IMR-90 (cell line): ENCODE measurements around the gene SHROOM3. TPM values are rescaled to one million over a fixed set of nuclear protein-coding genes. Genes with fewer than 3 reads are reported as not detected.
A peak's percentile ranks its signal among the peaks of the same experiment; 100 is the strongest.

Experiments
- ATAC-seq: fragments of 200-7000 bp; cut with Tn5 transposase; 2 replicates; pipeline ENCODE4 v1.9.1; 2020; ENCODE audit warnings: low read depth, mild to moderate bottlenecking, moderate library complexity
- BruUV-seq: library from RNA; stranded (reverse); fragments of 400-500 nt; replicated peaks from 2 replicates; lab custom pipeline; 2021; lab: Mats Ljungman, UMichigan
- CTCF ChIA-PET: fragments of 300-600 bp; formaldehyde crosslinking; extraction: SDS; loops from one replicate; lab custom pipeline; 2021; ENCODE audit warnings: antibody characterized with exemption; lab: Yijun Ruan, JAX
- POLR2A ChIA-PET: fragments of 300-600 bp; sonication (Branson Sonifier 250); formaldehyde crosslinking; loops from one replicate; lab custom pipeline; 2022; ENCODE audit warnings: antibody characterized with exemption; ENCODE audit not compliant: unreplicated experiment; lab: Charles Lee
- DNase-seq: peaks from one replicate; pipeline ENCODE4 v3.0.0; 2013
- H2AFZ ChIP-seq: replicated peaks from 2 replicates; pipeline ENCODE3; 2013; ENCODE audit warnings: low read length, mild to moderate bottlenecking; ENCODE audit not compliant: poor library complexity
- H2AK5ac ChIP-seq: 2 replicates; pipeline ENCODE4 v1.6.1; 2013; ENCODE audit warnings: low read depth, low read length, inconsistent platforms
- H2AK9ac ChIP-seq: replicated peaks from 2 replicates; pipeline ENCODE3; 2013; ENCODE audit warnings: mild to moderate bottlenecking, low read depth, low read length, moderate library complexity; ENCODE audit not compliant: poor library complexity
- H2BK120ac ChIP-seq: 2 replicates; pipeline ENCODE4 v1.6.1; 2013; ENCODE audit warnings: low read depth, low read length, inconsistent platforms
- H2BK15ac ChIP-seq: 3 replicates; pipeline ENCODE4 v1.6.1; 2013; ENCODE audit warnings: low read depth, low read length, inconsistent platforms
- H2BK20ac ChIP-seq: 2 replicates; pipeline ENCODE4 v1.6.1; 2013; ENCODE audit warnings: low read depth, mild to moderate bottlenecking, inconsistent platforms, low read length, moderate library complexity
- H2BK5ac ChIP-seq: 2 replicates; pipeline ENCODE4 v1.6.1; 2013; ENCODE audit warnings: mild to moderate bottlenecking, low read depth, low read length, inconsistent platforms; ENCODE audit not compliant: poor library complexity, severe bottlenecking
- H3K14ac ChIP-seq: replicated peaks from 2 replicates; pipeline ENCODE4 v1.6.1; 2013; ENCODE audit warnings: low read depth, low read length, inconsistent platforms
- H3K18ac ChIP-seq: 2 replicates; pipeline ENCODE4 v1.6.1; 2013; ENCODE audit warnings: low read depth, low read length, control low read depth
- H3K23ac ChIP-seq: 2 replicates; pipeline ENCODE4 v1.6.1; 2013; ENCODE audit warnings: low read depth, low read length, inconsistent platforms
- H3K27ac ChIP-seq: 2 replicates; pipeline ENCODE4 v1.5.1; 2013; ENCODE audit warnings: mild to moderate bottlenecking, control low read depth, low read length; ENCODE audit not compliant: insufficient read depth
- H3K27me3 ChIP-seq: 2 replicates; pipeline ENCODE4 v1.6.1; 2013; ENCODE audit warnings: low read length; ENCODE audit not compliant: control insufficient read depth, insufficient read depth
- H3K36me3 ChIP-seq: 2 replicates; pipeline ENCODE4 v1.6.1; 2013; ENCODE audit warnings: low read length, mixed read lengths; ENCODE audit not compliant: control insufficient read depth, insufficient read depth
- H3K4ac ChIP-seq: 2 replicates; pipeline ENCODE4 v1.6.1; 2013; ENCODE audit warnings: low read depth, low read length, inconsistent platforms
- H3K4me1 ChIP-seq: 2 replicates; pipeline ENCODE4 v1.6.1; 2013; ENCODE audit warnings: low read length, mixed read lengths; ENCODE audit not compliant: control insufficient read depth, insufficient read depth
- H3K4me2 ChIP-seq: 2 replicates; pipeline ENCODE4 v1.6.1; 2013; ENCODE audit warnings: low read depth, mild to moderate bottlenecking, control low read depth, low read length, moderate library complexity
- H3K4me3 ChIP-seq: 2 replicates; pipeline ENCODE4 v1.5.1; 2013; ENCODE audit warnings: low read depth, mild to moderate bottlenecking, control low read depth, low read length, moderate library complexity; ENCODE audit not compliant: insufficient read depth
- H3K56ac ChIP-seq: 2 replicates; pipeline ENCODE4 v1.6.1; 2013; ENCODE audit warnings: low read length, inconsistent platforms; ENCODE audit not compliant: insufficient read depth; ENCODE audit errors: extremely low read depth
- H3K79me1 ChIP-seq, 2 experiments: 2 replicates each; pipeline ENCODE4 v1.6.1; 2013; ENCODE audit warnings: low read length in 2 of 2, inconsistent platforms in 1 of 2, low read depth in 1 of 2
- H3K9ac ChIP-seq: 2 replicates; pipeline ENCODE4 v1.6.1; 2013; ENCODE audit warnings: low read depth, low read length, control low read depth
- H3K9me1 ChIP-seq: 2 replicates; pipeline ENCODE4 v1.6.1; 2013; ENCODE audit warnings: low read length, inconsistent platforms; ENCODE audit not compliant: insufficient read depth
- H3K9me3 ChIP-seq: 2 replicates; pipeline ENCODE4 v1.6.1; 2013; ENCODE audit warnings: low read length; ENCODE audit not compliant: control insufficient read depth, insufficient read depth
- H4K20me1 ChIP-seq: 2 replicates; pipeline ENCODE4 v1.6.1; 2013; ENCODE audit warnings: low read length, inconsistent platforms; ENCODE audit not compliant: insufficient read depth
- H4K5ac ChIP-seq: 2 replicates; pipeline ENCODE4 v1.6.1; 2013; ENCODE audit warnings: mild to moderate bottlenecking, low read depth, low read length, control low read depth
- H4K8ac ChIP-seq, 2 experiments: 2 replicates each; pipeline ENCODE4 v1.6.1; 2013; ENCODE audit warnings: low read depth in 2 of 2, low read length in 2 of 2, control low read depth in 1 of 2, inconsistent platforms in 1 of 2
- H4K91ac ChIP-seq: 2 replicates; pipeline ENCODE4 v1.6.1; 2013; ENCODE audit warnings: low read depth, low read length, inconsistent platforms; ENCODE audit not compliant: insufficient read depth
- BHLHE40 ChIP-seq: fragments of 150-350 bp; IDR thresholded peaks from 2 replicates; pipeline ENCODE4 v1.6.1; 2016; ENCODE audit warnings: mild to moderate bottlenecking, low read depth, low read length
- CEBPB ChIP-seq: IDR thresholded peaks from 2 replicates; pipeline ENCODE4 v1.6.1; 2012; ENCODE audit warnings: low read depth, low read length, improper control_type of control experiment
- CHD1 ChIP-seq: IDR thresholded peaks from 2 replicates; pipeline ENCODE4 v1.6.1; 2012; ENCODE audit warnings: low read depth, low read length, improper control_type of control experiment
- CTCF ChIP-seq: conservative IDR thresholded peaks from 2 replicates; pipeline ENCODE4 v1.5.1; 2012; ENCODE audit warnings: mild to moderate bottlenecking, low read depth, low read length, improper control_type of control experiment
- ELK1 ChIP-seq: fragments of 150-350 bp; IDR thresholded peaks from 2 replicates; pipeline ENCODE4 v1.6.1; 2016; ENCODE audit warnings: low read depth, mild to moderate bottlenecking, low read length, moderate library complexity, borderline replicate concordance
- FOS ChIP-seq: fragments of 150-350 bp; IDR thresholded peaks from 2 replicates; pipeline ENCODE4 v1.6.1; 2016; ENCODE audit warnings: low read depth, low read length
- MAFK ChIP-seq: IDR thresholded peaks from 2 replicates; pipeline ENCODE4 v1.6.1; 2012; ENCODE audit warnings: low read depth, low read length, improper control_type of control experiment
- MAZ ChIP-seq: IDR thresholded peaks from 2 replicates; pipeline ENCODE4 v1.6.1; 2012; ENCODE audit warnings: low read depth, mild to moderate bottlenecking, low read length, improper control_type of control experiment, moderate library complexity, borderline replicate concordance
- MXI1 ChIP-seq: IDR thresholded peaks from 2 replicates; pipeline ENCODE4 v1.6.1; 2012; ENCODE audit warnings: low read depth, mild to moderate bottlenecking, low read length, moderate library complexity, borderline replicate concordance
- NFE2L2 ChIP-seq: fragments of 150-350 bp; IDR thresholded peaks from 2 replicates; pipeline ENCODE4 v1.6.1; 2016; ENCODE audit warnings: low read depth, mild to moderate bottlenecking, low read length
- POLR2A ChIP-seq: IDR thresholded peaks from 2 replicates; pipeline ENCODE4 v1.6.1; 2012; ENCODE audit warnings: mild to moderate bottlenecking, low read depth, low read length
- RAD21 ChIP-seq: IDR thresholded peaks from 2 replicates; pipeline ENCODE4 v1.6.1; 2012; ENCODE audit warnings: low read length, improper control_type of control experiment
- RCOR1 ChIP-seq: IDR thresholded peaks from 2 replicates; pipeline ENCODE4 v1.6.1; 2012; ENCODE audit warnings: mild to moderate bottlenecking, low read length, improper control_type of control experiment; ENCODE audit not compliant: insufficient replicate concordance
- RFX5 ChIP-seq: IDR thresholded peaks from 2 replicates; pipeline ENCODE4 v1.8.0; 2012; ENCODE audit warnings: low read depth, mild to moderate bottlenecking, low read length, moderate library complexity
- SMC3 ChIP-seq: fragments of 150-350 bp; IDR thresholded peaks from 2 replicates; pipeline ENCODE4 v1.6.1; 2016; ENCODE audit warnings: low read depth, mild to moderate bottlenecking, antibody characterized with exemption, low read length, moderate library complexity
- USF2 ChIP-seq: fragments of 150-350 bp; IDR thresholded peaks from 2 replicates; pipeline ENCODE4 v1.6.1; 2017; ENCODE audit warnings: mild to moderate bottlenecking, antibody characterized with exemption, low read length, low read depth
- WGBS, 2 experiments: methylation state at CpG; one replicate each; pipeline versions ENCODE4 v1.1.5 to v1.1.7; 2013; ENCODE audit warnings: missing lambda C conversion rate in 2 of 2; ENCODE audit not compliant: insufficient read length in 1 of 2; ENCODE audit errors: extremely low coverage in 2 of 2; 5-methylcytosine and 5-hydroxymethylcytosine counted together
- dilution Hi-C: fragments of 300-500 bp; cut with HindIII; formaldehyde crosslinking; loops from one replicate; pipeline ENCODE4 v1.14.3; 2018; ENCODE audit warnings: low sequenced_read_pairs; ENCODE audit not compliant: unreplicated experiment
- in situ Hi-C: fragments of 300-500 bp; cut with MboI; formaldehyde crosslinking; loops from 3 replicates; pipeline ENCODE4 v1.14.3; 2019; ENCODE audit warnings: low sequenced_read_pairs, inconsistent platforms, mixed read lengths
- intact Hi-C: fragments of 100-400 bp; cut with micrococcal nuclease; formaldehyde crosslinking; loops from 2 replicates; pipeline ENCODE4 v1.10.0; 2022
- polyA plus RNA-seq, 3 experiments: library from polyadenylated mRNA; depleted of rRNA; stranded (reverse); fragments of >200 nt; gene quantifications; 2 replicates each; pipeline ENCODE4 v1.2.3, GENCODE V29; 2012; ENCODE audit warnings: low replicate concordance in 1 of 3
- total RNA-seq: library from RNA; depleted of rRNA; stranded (reverse); fragments of >200 nt; gene quantifications from 2 replicates; pipeline ENCODE4 v1.2.3, GENCODE V29; 2012

Gene SHROOM3
- total and polyA plus RNA-seq, 2 of the 4 experiments (the other 2 are of a cell fraction) = 10.8 to 19.5 TPM

GRCh38 chr4:76703676-76704075 is 268.6 kb downstream of the SHROOM3 start:
- H3K56ac ChIP-seq = peak overlapping the region; percentile 79
- H3K9me3 ChIP-seq = no peaks in the 10 kb centered on the region
- peak overlapping the region; percentile 57 to 89 for H4K8ac ChIP-seq
- DNase-seq (no peak), ATAC-seq (peak; percentile 4; the same call in 1 of the 2 replicates)
- dilution Hi-C loops (no loop called here), intact Hi-C loops (no loop called here), in situ Hi-C loops (no loop called here)
- no peak overlapping the region for H2AK9ac ChIP-seq
- H2BK120ac ChIP-seq = peak overlapping the region; percentile 84
- no peaks in the 10 kb centered on the region for H3K27me3 ChIP-seq
- TF ChIP-seq FOS = no peak
- no peak for TF ChIP-seq RCOR1
- no peak for TF ChIP-seq SMC3
- TF ChIP-seq POLR2A = no peak
- no peak for TF ChIP-seq RFX5
- no peak for TF ChIP-seq MAZ
- no peak for TF ChIP-seq ELK1
- TF ChIP-seq CHD1 = no peak
- no peak for TF ChIP-seq CEBPB
- no peak for TF ChIP-seq RAD21
- no peak for TF ChIP-seq MAFK
- no peak for TF ChIP-seq MXI1
- TF ChIP-seq CTCF = no peak
- TF ChIP-seq NFE2L2 = no peak
- no peak for TF ChIP-seq USF2
- TF ChIP-seq BHLHE40 = no peak
- H2BK15ac ChIP-seq = peak overlapping the region; percentile 82
- H3K9ac ChIP-seq = no peak overlapping the region; the same call in 1 of the 2 replicates
- peak overlapping the region; percentile 99 for H2BK5ac ChIP-seq
- no peaks in the 10 kb centered on the region for H4K20me1 ChIP-seq
- no CpG with 5 or more reads among the region's 3 CpGs for WGBS, 2 experiments
- peak overlapping the region; percentile 80 for H3K4ac ChIP-seq
- peaks cover 38% of the 10 kb centered on the region for H3K4me1 ChIP-seq
- H3K14ac ChIP-seq = peak overlapping the region; percentile 79
- H4K5ac ChIP-seq = peak overlapping the region; percentile 82; the same call in 1 of the 2 replicates
- peak overlapping the region; percentile 95 for H3K23ac ChIP-seq
- H3K79me1 ChIP-seq = peaks cover 40 to 88% of the 10 kb centered on the region in 2 experiments
- BruUV-seq = no TSS peak
- POLR2A ChIA-PET = no interaction called here
- peak overlapping the region; percentile 86 for H4K91ac ChIP-seq
- peak overlapping the region; percentile 78 for H2BK20ac ChIP-seq
- H3K9me1 ChIP-seq = peaks cover 32% of the 10 kb centered on the region
- H3K4me3 ChIP-seq = no peak overlapping the region
- H3K27ac ChIP-seq = peak overlapping the region; percentile 58
- H2AFZ ChIP-seq = no peak overlapping the region
- peak overlapping the region; percentile 41; the same call in 1 of the 2 replicates for H2AK5ac ChIP-seq
- peak overlapping the region; percentile 34; the same call in 1 of the 2 replicates for H3K18ac ChIP-seq
- H3K36me3 ChIP-seq = no peaks in the 10 kb centered on the region
- CTCF ChIA-PET = interaction anchor here (1.0 kb wide), 1 partner anchor 35 kb away, joined by 3 read pairs; no protein-coding TSS in a partner anchor
- peak overlapping the region; percentile 1; the same call in 1 of the 2 replicates for H3K4me2 ChIP-seq
